ENCODE measurements around the gene SPANXN5.
"Not testable (repeated sequence)": the region's sequence is repeated elsewhere in the genome, so short reads cannot be mapped to it uniquely, and the experiment has no call there.

Gene SPANXN5

GRCh38 chrX:52797327-52797726 lies at the start of gene SPANXN5:
Gene SPANXN5, minus strand, starts transcription at chrX:52797427. Its CDS starts 79 bp downstream, at chrX:52797348.
- not testable (repeated sequence) for DNase-seq

GRCh38 chrX:52843619-52844018 lies 46.4 kb upstream of the SPANXN5 start:
- not testable (repeated sequence) for DNase-seq

GRCh38 chrX:52839137-52839536 lies 41.9 kb upstream of the SPANXN5 start:
- DNase-seq = no peak

GRCh38 chrX:52830551-52830950 lies 33.3 kb upstream of the SPANXN5 start:
- DNase-seq = no peak

- no peak for DNase-seq
These were observed 27.4 kb upstream of the SPANXN5 start for GRCh38 chrX:52824608-52825007.

GRCh38 chrX:52821079-52821760 lies 24.0 kb upstream of the SPANXN5 start:
- DNase-seq = no peak

- no peak for DNase-seq
These were observed 22.6 kb upstream of the SPANXN5 start for GRCh38 chrX:52819788-52820187.

- DNase-seq = no peak
These were observed 13.9 kb upstream of the SPANXN5 start, which contains the start of gene XAGE5 for GRCh38 chrX:52811065-52811625. Gene XAGE5, plus strand, starts transcription at chrX:52811287. Its CDS starts 1,280 bp downstream, at chrX:52812567.

GRCh38 chrX:52804876-52805275 lies 7.6 kb upstream of the SPANXN5 start:
- not testable (repeated sequence) for DNase-seq

GRCh38 chrX:52773504-52773903 lies 23.7 kb downstream of the SPANXN5 start:
- not testable (repeated sequence) for DNase-seq

- DNase-seq = not testable (repeated sequence)
These were observed 31.2 kb downstream of the SPANXN5 start for GRCh38 chrX:52765983-52766382.

- DNase-seq = not testable (repeated sequence)
These were observed 46.3 kb downstream of the SPANXN5 start, which contains the start of gene SSX2B for GRCh38 chrX:52750952-52751351. Gene SSX2B, plus strand, starts transcription at chrX:52751252. Its CDS starts 1,429 bp downstream, at chrX:52752681.

Data from activated CD8-positive, alpha-beta memory T cell treated with anti-CD3 and anti-CD28 coated beads, Interleukin-2, amount 50 U/mL, for 4 hours (primary cell).